HG02623 (cell line): ENCODE results near the gene CFAP65.

Experiments
- ATAC-seq: cut with Tn5 transposase; IDR thresholded peaks from one replicate; pipeline ENCODE4 v1.9.1; 2021; ENCODE audit warnings: moderate library complexity; ENCODE audit not compliant: unreplicated experiment

CFAP65 gene

GRCh38 chr2:218979846-218980734 is 61.2 kb downstream of the CFAP65 start:
- peak; percentile 84 for ATAC-seq

DNA sequence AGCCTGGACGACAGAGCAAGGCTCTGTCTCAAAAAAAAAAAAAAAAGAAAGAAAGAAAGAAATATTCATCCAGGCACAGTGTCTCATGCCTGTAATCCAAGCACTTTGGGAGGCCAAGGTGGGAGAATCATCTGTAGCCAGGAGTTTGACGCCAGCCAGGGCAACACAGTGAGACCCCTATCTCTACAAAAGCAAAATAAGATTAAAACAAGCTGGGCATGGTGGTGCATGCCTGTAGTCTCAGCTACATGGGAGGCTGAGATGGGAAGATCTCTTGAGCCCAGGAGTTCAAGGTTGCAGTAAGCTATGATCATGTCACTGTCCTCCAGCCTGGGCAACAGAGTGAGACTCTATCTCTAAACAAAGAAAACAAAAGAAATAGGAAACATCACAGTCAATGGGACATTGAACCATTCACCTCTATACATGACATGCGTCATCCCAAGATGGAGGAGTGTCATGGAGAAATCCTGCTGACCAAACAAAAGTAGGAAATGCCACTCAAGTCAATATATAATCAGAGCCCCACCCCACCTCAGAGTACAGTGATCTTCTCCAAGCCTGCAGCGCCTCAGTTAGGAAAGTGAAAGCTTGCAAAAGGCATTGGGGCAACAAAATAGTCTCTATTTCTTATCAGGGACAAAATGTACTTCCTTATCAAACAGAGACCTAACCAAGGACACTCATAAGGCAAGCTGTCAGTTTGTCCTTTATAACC is 66.1 kb downstream of the CFAP65 start:
- no peak for ATAC-seq

GRCh38 chr2:218970894-218971293 is 70.4 kb downstream of the CFAP65 start:
- ATAC-seq: no peak

DNA sequence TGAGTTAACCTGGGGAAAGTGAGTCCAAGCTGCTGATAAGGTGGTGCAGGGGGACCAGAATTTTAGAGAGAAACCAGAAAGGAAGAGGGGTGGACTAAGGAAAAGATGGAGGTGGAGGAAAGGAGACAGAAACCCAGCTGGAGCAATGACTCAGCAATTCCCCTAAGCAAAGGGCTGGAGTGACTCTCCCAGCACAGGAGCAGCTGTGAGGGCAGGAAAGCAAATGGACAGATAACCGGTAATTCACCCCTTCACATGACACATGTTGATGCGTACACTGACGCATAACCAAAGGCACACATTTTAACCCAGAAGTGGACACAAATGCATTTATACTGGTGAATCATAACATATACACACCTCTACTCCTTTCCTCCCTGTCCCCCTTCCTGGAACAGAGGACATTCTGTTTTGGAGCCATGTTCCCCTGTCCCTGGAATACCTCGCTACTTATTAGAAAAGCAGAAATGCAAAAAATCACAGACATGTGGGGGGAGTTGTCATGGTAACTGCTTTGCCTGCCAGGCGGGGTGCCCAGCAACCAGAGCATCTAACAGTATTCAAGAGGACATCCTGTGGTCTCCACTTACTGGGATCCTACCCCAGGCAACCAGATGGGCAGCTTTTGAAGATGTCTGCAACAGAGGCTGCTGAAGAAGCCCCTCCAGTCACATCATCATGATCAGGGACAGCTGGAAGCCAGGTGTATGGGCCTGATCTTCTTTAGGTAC is 77.1 kb downstream of the CFAP65 start:
- ATAC-seq: no peak

DNA sequence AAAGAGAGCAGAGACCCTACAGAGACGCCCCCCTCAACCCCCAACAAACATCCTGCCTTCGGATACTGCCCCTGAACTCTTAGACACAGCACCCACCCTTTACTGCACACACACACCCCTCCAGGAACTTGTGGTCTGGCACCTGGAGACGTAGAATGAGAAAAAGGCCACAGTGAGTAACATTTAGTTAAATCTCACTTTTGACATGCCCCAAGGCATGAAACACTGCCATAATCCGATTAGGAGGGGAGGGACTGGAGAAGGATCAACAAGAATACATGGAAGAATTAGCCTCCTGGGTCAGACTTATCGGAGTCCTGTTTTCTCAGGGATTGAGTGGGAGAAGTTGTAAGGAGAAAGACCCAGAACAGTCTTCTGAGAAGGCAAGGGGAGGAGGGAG is 77.7 kb downstream of the CFAP65 start:
- ATAC-seq: no peak

- no peak for ATAC-seq
Observed at GRCh38 chr2:218962859-218963492, 78.3 kb downstream of the CFAP65 start.

GRCh38 chr2:218961651-218962570 is 79.4 kb downstream of the CFAP65 start:
- ATAC-seq: no peak

- ATAC-seq: no peak
Observed at GRCh38 chr2:218961229-218961628, 80.1 kb downstream of the CFAP65 start.

GRCh38 chr2:218960309-218961165 is 80.8 kb downstream of the CFAP65 start:
- no peak for ATAC-seq

GRCh38 chr2:218959761-218960308 is 81.5 kb downstream of the CFAP65 start:
- ATAC-seq: no peak

GRCh38 chr2:218959141-218959731 is 82.1 kb downstream of the CFAP65 start, which contains the start of gene CDK5R2:
TSS of gene CDK5R2 (plus strand) at chr2:218959666. CDS start at chr2:218959821, 155 bp downstream.
- ATAC-seq: peak; percentile 94

GRCh38 chr2:218958276-218958675 is 83.0 kb downstream of the CFAP65 start:
- no peak for ATAC-seq

DNA sequence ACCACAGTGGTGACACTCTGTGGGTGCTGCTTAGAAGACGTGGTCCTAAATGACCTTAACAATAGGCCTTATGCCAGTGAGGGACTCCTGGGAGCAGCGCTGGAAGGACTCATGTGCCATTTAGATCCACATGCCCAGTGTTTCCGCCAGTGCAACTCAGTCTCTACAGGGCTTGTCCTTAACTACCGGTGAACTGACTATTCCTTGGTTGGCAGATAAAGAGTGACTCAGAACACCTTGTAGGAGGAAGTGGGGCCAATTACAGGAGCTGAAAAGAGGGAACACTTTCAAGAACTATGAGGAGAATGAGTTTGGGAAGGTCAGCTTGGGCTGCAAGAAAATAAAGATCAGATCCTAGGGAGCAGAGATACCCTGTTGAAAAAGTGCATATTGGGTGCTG is 83.6 kb downstream of the CFAP65 start:
- no peak for ATAC-seq

DNA sequence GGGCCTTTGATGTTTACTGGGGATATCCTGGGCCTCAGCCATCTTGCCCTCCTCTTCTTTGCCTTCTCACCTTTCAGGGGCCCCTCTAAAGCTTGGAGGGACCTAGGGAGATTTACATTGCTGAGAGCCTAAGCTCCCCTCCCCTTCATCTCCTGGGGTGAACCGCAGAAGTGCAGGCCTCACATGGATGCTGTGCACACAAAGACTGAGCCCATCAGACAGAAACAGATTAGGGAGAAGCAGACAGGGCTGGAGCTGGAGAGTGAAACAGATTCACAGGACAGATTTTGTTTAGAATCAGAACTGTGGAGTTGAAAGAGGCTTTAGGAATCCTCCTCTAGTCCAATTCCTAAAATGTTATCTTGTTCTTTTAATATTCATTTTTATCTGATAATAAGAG is 85.3 kb downstream of the CFAP65 start:
- ATAC-seq: no peak

- no peak for ATAC-seq
Observed at GRCh38 chr2:218954541-218955300, 86.6 kb downstream of the CFAP65 start.

DNA sequence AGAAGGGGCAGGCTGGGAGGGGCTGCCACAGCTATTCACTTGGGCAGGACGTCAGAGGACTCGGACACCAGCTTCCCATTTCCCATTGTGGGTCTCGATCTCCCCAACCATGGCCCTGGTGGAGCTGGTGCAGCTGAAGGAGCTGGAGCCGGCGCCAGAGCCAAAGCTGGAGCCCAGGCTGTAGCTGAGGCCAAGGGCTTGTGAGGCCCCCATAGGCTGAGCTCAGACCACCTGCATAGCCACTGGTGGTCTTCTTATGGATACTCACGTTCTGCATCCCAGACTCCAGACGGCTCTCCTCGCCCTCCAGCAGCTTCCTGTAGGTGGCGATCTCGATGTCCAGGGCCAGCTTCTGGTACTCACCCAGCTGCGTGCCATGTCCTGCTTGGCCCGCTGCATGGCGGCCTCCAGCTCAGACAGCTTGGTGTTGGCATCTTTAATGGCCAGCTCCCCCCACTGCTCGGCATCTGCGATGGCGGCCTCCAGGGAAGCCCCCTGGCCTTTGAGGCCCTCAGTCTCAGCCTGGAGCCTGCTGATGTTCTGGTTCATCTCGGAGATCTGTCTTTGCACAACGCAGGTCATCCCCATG is 87.9 kb downstream of the CFAP65 start:
- ATAC-seq: no peak
